ENCODE data around the gene FAM185A. TPM values are rescaled to one million over a fixed set of nuclear protein-coding genes. Genes with fewer than 3 reads are reported as not detected.

The FAM185A gene
- total and polyA plus RNA-seq, 12 donors: 3.7 to 12.4 (median 7.4) TPM

GRCh38 chr7:102806613-102807012 lies 57.8 kb downstream of the FAM185A start:
- WGBS, 2 donors: 83 to 86% methylated on average over 7 of the region's 7 CpGs
- peak in 1 of 8 donors; percentile 61 for ATAC-seq
- no peaks in the 10 kb centered on the region for H3K27me3 ChIP-seq

GRCh38 chr7:102810916-102811315 lies 62.1 kb downstream of the FAM185A start:
- Histone ChIP-seq H3K27ac (peak overlapping the region in 6 of 10 donors; percentile 25 to 64 (median 46)), H3K9me3 (no peaks in the 10 kb centered on the region), H3K36me3 (peaks cover 0 to 13% (median 0%) of the 10 kb centered on the region in 9 donors), H3K4me1 (peaks cover 0 to 25% (median 19%) of the 10 kb centered on the region in 9 donors), H3K4me3 (no peak overlapping the region), H3K27me3 (no peaks in the 10 kb centered on the region)
- intact Hi-C loops (cut with DNase I): loop anchor here in 1 of 10 donors (5.0 kb wide), 1 partner anchor 51 kb away; no protein-coding TSS in a partner anchor
- TF ChIP-seq CTCF (IDR thresholded peaks at IDR 0.05): no peak
- DNase-seq: no peak
- peak in 3 of 8 donors; percentile 57 to 87 (median 59) for ATAC-seq

More at GRCh38 chr7:102806613-102807012, 57.8 kb downstream of the FAM185A start:
- Histone ChIP-seq H3K4me3 (no peak overlapping the region), H3K4me1 (peaks cover 0 to 15% (median 10%) of the 10 kb centered on the region in 9 donors), H3K9me3 (peaks cover 0 to 14% (median 0%) of the 10 kb centered on the region in 11 donors), H3K36me3 (peaks cover 0 to 13% (median 0%) of the 10 kb centered on the region in 9 donors), H3K27ac (no peak overlapping the region)
- DNase-seq: no peak
- TF ChIP-seq CTCF (IDR thresholded peaks at IDR 0.05): no peak
- intact Hi-C loops (cut with DNase I): no loop called here

GRCh38 chr7:102811942-102812678 lies 63.3 kb downstream of the FAM185A start:
- peak overlapping the region in 1 of 10 donors; percentile 57 for H3K27ac ChIP-seq
- H3K27me3 ChIP-seq: no peaks in the 10 kb centered on the region
- no peak overlapping the region for H3K4me3 ChIP-seq
- DNase-seq (no peak), ATAC-seq (peak in 2 of 8 donors; percentile 59 to 63)
- TF ChIP-seq CTCF (IDR thresholded peaks at IDR 0.05): no peak
- 52% methylated on average over 8 of the region's 8 CpGs for WGBS, 2 donors
- intact Hi-C loops (cut with DNase I): loop anchor here in 1 of 10 donors (5.0 kb wide), 1 partner anchor 50 kb away; no protein-coding TSS in a partner anchor
- no peaks in the 10 kb centered on the region for H3K9me3 ChIP-seq
- H3K4me1 ChIP-seq: peaks cover 0 to 25% (median 19%) of the 10 kb centered on the region in 9 donors
- H3K36me3 ChIP-seq: peaks cover 0 to 13% (median 0%) of the 10 kb centered on the region in 9 donors

- no peaks in the 10 kb centered on the region for H3K27me3 ChIP-seq
- H3K9me3 ChIP-seq: no peaks in the 10 kb centered on the region
- peak in 1 of 8 donors; percentile 25 for ATAC-seq
- intact Hi-C loops (cut with DNase I): loop anchor here in 1 of 10 donors (5.0 kb wide), 1 partner anchor 49 kb away; no protein-coding TSS in a partner anchor
- 66 to 68% methylated on average over 2 of the region's 2 CpGs for WGBS, 2 donors
- DNase-seq: no peak
- no peak overlapping the region for H3K27ac ChIP-seq
- TF ChIP-seq CTCF (IDR thresholded peaks at IDR 0.05): no peak
- no peak overlapping the region for H3K4me3 ChIP-seq
- H3K36me3 ChIP-seq: peaks cover 0 to 10% (median 0%) of the 10 kb centered on the region in 9 donors
- H3K4me1 ChIP-seq: peaks cover 0 to 25% (median 19%) of the 10 kb centered on the region in 9 donors
These were observed 64.6 kb downstream of the FAM185A start for GRCh38 chr7:102813191-102814024.
